ENCODE measurements around the gene B4GALT7.

Gene B4GALT7

DNA sequence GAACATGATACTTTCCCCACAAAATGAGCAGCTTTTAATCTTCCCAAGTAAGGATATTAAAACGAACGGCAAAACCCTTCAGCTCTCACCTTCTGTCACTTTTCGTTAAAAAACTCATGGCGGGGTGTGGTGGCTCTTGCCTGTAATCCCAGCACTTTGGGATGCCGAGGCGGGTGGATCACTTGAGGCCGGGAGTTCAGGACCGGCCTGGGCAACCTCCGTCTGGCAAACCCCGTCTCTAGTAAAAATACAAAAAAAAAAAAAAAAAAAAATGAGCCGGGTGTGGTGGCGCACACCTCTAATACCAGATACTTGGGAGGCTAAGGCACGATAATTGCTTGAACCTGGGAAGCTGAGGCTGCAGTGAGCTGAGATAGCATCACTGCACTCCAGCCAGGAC lies 7.0 kb upstream of the B4GALT7 start:
- no peak for DNase-seq (ENCODE audit: insufficient read length, low spot score)
- FAIRE-seq: no peak

DNA sequence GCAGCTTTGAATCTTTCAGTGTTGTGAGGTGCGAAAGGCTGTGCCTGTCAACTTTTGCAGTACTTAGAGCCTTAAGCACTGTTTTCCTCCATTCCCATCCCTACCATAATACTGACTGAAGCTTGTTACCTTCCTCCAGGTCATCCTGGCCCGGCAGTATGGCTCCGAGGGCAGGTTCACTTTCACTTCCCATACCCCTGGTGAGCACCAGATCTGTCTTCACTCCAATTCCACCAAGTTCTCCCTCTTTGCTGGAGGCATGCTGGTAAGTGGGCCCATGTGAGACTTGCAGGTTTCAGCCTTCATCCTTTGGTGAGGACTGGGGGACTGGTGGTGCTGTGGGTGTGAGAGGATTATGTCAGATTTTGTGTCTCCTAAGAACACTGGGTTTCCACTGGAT lies 6.4 kb upstream of the B4GALT7 start:
- FAIRE-seq (no peak), DNase-seq (ENCODE audit: insufficient read length, low spot score) (no peak)

DNA sequence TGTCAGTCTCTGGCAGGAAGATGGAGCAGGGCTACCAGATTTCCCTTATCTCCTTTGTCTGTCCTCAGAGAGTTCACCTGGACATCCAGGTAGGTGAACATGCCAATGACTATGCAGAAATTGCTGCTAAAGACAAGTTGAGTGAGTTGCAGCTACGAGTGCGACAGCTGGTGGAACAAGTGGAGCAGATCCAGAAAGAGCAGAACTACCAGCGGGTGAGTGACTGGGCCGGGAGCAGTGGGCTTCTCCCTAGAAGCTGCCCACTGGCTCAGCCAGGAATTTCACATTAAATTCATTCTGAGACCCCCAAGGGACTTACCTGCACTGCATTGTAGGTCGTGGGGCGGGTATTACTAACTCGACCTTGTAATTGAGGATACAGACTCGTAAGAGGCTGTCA lies 5.9 kb upstream of the B4GALT7 start:
- DNase-seq (ENCODE audit: insufficient read length, low spot score): no peak
- FAIRE-seq: no peak

DNA sequence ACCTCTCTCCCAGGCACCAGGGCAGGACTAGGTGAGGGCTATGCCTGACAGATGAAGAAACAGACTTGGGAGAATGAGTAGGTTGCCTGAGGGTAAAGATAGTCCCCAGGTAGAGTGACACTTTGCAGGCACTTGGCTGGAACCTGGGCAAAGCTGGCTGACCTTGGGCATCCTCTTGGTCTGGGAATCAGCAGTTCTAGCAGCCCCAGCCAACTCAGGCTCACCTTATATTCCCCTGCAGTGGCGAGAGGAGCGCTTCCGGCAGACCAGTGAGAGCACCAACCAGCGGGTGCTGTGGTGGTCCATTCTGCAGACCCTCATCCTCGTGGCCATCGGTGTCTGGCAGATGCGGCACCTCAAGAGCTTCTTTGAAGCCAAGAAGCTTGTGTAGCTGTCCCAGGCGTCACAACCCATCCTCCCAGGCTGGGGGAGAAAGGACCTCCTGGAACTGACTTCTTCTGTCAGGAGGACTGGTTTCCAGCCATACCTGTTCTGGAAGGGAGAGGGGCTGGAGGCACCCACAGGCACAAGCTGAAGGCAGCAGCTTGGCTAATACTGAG lies 4.8 kb upstream of the B4GALT7 start:
- FAIRE-seq: no peak
- no peak for DNase-seq (ENCODE audit: insufficient read length, low spot score)

DNA sequence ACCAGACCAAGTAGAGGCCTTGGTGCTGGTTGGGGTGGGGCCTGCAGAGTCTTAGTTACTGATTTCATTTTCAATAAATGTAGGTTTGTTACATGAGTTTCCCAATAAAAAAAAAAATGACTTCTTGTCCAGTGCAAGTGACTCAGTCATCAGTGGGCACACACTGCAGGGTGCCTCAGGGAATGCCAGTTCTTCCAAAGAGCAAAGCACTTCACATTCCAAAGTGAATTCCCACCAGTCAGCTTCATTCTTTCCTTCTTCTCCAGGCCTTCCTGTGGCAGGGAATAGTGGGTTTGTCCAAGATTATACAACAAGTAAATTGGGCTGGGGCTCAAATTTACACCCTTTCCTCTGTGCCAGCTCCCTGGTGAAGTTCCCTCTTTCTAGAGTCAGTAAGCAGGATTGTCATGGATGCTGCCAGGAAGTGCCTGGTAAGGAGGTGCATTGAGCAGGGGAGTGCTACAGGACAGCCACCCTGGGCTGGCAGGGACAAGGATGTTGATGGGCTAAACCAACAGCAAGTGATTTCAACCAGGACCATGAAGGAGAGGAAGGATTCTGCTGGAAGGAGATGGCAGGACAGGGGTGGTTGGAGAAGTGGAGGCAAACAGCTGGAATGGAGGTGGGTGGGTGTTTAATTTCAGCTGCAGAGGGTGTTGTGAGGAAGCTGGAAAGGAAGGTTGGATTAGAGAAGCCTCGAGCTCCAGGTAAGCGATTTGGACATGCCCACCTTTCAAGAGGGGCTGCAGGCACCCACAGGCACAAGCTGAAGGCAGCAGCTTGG lies 3.7 kb upstream of the B4GALT7 start:
- no peak for DNase-seq (ENCODE audit: insufficient read length, low spot score)
- FAIRE-seq: no peak

DNA sequence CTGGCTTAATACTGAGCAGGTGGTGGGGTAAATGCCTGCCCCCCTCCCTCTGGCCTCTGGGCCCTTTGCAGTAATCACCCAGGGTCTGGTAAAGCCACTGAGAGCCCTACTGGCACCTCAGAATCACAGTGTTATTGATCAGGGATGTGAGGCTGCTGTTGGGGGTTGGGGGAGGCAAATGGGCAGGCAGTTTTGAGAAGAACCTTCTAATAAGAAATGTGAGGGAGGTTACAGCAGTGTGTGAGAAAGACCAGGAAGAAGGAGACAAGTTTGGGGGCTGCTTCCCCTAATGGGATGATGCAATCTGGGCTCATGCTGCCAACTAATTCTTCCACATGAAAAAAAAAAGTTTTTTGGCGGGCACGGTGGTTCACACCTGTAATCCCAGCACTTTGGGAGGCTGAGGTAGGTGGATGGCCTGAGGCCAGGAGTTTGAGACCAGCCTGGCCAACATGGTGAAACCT lies 3.1 kb upstream of the B4GALT7 start:
- DNase-seq (ENCODE audit: insufficient read length, low spot score): no peak
- FAIRE-seq: no peak

DNA sequence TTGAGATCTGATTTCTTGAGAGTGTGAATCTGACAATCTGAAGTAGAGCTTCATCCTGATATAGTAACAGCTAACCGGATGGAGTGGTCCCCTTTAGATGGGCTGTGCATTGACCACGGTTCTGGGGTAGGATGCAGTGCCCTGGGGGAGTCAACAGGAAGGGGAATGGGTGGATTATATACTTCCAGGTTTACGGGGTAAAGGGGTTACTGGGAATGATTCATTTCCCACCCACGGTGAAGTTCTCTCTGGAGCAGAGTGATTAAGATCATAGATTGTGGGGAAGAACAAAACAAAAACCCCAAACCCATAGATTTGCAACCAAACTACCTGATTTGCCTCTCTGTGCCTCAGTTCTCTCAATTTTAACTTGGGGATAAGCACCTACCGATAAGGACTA lies 1.5 kb upstream of the B4GALT7 start:
- no peak for DNase-seq (ENCODE audit: insufficient read length, low spot score)
- FAIRE-seq: no peak

DNA sequence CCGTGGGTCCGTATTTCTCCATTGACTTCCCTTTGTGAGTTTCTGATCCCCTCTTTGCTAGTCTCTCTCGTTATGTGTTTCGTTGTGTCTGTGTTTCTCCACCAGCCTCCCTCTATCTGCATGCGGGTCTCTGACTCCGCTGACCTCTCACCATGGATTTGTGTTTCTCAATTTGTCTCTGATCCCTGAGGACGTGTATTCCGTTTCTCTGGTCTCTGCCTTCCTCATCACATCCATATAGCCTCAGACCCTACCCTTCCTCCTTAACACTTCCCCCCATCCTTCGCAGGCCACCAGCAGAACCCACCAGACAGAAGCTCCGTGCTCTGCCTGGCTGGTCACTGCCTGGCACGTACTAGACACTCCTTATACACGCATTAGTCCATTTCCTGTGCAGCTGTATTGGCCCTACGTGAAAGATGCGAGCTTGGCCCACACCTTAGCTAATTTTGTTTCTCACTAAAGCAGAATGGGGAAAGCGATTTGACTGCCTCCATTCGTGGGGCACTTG lies 631 bp downstream of the B4GALT7 start:
- FAIRE-seq: no peak

DNA sequence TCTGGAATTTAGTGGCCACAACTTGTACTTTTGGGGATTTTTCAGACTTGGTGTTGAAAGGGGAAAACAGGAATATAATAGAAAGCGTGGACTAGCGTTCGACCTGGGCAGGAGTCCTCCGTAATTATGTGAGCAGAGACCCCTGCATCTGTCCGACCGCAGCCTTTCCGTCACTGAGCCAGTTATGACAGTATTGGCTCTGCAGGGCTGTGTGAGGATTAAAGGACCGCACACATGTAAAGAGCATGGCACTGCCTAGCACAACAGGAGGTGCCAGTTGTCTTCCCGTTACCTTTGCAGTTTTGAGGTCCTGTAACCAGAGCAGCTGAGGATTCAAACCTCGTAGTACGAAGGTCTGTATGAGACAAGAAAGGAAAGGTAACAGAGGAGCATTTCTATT lies 1.2 kb downstream of the B4GALT7 start:
- DNase-seq (ENCODE audit: insufficient read length, low spot score) (no peak), FAIRE-seq (no peak)

More for the DNA sequence above, 631 bp downstream of the B4GALT7 start:
- DNase-seq (ENCODE audit: insufficient read length, low spot score): no peak

DNA sequence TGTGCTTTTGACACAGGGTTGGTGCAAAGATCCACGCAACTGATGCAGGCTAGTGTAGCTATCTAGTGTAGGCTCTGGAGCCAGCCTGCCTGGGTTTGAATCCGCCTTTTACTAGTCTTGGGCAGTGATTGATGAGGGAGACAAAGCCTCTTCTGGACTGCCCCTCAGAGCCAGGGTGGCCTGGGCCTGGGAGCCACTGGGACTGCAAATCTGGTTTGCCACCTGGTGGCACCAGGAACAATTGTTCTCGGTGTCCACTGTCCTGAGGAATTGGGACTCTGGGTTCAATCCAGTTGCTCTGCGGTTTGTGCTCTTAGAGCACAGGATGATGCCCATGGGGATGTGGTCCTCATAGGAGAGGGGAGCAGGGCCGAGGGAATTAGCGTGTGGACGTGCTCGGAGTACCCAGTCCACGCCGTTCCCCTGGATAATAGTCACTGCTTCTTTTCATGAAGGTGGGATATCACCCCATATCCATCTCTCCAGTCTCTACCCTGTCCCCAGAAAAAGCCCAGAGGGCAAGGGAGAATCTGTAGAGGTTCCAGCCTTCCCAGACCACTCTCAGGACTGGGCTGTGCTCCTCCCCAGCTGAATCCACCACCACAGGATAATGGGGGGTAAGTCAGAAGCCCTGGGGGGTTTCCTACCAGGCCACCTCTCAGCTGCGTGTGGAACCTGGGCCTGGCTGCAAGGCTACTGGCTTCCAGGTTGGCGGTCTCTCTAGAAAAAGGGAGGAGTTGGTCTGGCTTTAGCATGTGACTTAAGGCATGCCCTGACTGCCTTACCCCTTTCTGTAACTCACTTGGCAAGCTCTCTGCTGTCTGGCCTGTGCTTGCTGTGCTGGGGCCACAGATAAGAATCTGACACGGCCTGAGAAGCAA lies 1.9 kb downstream of the B4GALT7 start:
- no peak for FAIRE-seq
- DNase-seq (ENCODE audit: insufficient read length, low spot score): no peak

DNA sequence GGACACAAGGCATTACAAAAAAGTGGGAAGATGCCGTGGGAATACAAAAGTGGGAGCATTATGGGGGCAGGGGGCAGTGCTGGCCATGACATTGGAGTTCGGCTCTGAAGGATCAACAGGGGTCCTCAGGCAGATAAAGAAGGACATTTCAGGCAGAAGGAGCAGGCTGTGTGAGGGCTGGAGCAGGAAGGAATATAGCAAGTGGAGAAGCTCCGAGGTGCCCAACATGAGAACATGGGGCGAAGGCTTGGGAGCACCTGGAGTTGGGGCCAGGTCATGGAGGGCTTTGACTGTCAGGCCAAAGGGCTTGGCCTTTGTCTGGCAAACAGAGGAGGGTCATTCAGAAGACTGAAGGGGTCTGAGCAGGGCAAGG lies 2.5 kb downstream of the B4GALT7 start:
- DNase-seq (ENCODE audit: insufficient read length, low spot score) (no peak), FAIRE-seq (no peak)

DNA sequence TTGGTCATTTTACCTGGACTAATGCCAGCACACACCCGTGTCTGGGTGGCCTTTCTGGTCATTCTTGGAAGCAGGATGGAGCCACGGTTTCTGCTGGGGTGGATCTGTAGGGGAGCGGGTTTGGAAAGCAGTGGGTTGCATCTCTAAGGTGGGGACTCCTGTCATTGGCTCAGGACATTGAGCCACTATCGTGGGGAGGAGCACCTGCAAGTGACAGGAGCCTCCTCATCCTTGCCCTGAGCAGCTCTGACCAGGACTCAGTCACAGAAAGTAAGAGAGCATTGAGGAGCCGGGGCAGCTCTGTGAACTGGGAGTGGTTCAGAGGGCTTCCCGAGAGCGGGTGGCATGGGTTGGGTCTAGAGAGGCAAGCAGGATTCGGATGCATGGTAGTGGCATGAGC lies 3.7 kb downstream of the B4GALT7 start:
- DNase-seq (ENCODE audit: insufficient read length, low spot score) (no peak), FAIRE-seq (no peak)

DNA sequence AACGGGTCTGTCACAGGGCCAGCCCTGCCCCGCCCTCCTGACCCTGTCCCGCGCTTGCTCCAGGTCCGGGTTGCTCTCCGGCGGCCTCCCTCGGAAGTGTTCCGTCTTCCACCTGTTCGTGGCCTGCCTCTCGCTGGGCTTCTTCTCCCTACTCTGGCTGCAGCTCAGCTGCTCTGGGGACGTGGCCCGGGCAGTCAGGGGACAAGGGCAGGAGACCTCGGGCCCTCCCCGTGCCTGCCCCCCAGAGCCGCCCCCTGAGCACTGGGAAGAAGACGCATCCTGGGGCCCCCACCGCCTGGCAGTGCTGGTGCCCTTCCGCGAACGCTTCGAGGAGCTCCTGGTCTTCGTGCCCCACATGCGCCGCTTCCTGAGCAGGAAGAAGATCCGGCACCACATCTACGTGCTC lies 4.2 kb downstream of the B4GALT7 start:
- no peak for DNase-seq (ENCODE audit: insufficient read length, low spot score)
- no peak for FAIRE-seq

DNA sequence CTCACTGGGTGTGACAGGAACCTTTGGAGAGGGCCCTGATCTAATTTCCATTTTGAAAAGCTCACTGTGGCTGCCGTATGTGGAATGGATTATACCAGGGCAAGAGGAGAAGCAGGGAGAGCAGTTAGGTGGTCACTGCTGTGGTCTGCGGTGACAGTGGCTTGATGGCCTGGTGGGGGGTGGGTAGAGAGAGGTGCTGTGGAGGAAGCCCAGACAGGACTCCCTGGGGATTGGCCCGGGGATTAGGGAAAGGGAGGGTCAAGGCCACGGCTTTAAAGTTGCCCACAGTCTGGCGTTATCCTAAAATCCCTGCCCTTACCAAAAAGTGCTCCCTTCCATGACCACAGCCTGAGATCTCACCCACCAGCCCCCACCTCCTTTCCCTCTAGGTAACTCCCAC lies 4.7 kb downstream of the B4GALT7 start:
- FAIRE-seq: no peak

DNA sequence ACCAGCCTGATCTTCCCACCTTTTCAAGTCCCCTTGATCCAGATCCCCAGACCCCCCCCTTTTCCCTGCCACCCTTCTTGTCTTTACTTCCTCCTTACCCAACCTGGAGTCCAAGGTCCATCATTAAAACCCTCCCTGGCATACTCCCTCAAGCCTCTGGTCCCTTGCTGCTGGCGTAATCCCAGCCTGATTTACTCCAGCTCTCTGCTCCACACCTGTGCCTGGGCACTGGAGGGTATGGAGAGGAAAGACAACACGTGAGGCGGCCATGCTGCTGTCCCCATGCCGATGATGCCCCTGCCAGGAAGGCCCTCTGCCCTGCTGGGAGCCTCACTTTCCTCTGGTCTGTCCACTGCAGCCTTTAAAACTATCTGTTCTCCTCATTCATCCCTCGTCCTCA lies 5.1 kb downstream of the B4GALT7 start:
- no peak for FAIRE-seq
- no peak for DNase-seq (ENCODE audit: insufficient read length, low spot score)

More for the DNA sequence above, 4.7 kb downstream of the B4GALT7 start:
- no peak for DNase-seq (ENCODE audit: insufficient read length, low spot score)

DNA sequence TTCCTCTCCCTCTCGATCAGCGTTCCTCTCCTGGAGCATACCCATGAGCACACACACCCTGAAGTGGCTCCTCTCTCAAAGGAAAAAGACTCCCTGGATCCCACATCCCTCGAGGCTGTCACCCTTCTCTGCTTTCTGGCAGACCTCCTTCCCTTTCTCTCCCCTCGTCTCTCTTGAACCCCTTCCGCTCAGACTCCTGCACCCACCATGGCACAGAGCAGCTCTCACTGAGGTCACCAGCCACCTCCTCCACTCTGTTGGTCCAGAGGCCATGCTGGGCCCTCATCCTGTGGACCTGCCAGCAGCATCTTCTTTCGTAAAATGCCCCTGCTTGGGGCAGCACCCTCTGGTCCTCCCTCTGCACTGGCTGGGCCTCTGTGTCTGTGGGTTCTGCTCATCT lies 5.7 kb downstream of the B4GALT7 start:
- FAIRE-seq: no peak

DNA sequence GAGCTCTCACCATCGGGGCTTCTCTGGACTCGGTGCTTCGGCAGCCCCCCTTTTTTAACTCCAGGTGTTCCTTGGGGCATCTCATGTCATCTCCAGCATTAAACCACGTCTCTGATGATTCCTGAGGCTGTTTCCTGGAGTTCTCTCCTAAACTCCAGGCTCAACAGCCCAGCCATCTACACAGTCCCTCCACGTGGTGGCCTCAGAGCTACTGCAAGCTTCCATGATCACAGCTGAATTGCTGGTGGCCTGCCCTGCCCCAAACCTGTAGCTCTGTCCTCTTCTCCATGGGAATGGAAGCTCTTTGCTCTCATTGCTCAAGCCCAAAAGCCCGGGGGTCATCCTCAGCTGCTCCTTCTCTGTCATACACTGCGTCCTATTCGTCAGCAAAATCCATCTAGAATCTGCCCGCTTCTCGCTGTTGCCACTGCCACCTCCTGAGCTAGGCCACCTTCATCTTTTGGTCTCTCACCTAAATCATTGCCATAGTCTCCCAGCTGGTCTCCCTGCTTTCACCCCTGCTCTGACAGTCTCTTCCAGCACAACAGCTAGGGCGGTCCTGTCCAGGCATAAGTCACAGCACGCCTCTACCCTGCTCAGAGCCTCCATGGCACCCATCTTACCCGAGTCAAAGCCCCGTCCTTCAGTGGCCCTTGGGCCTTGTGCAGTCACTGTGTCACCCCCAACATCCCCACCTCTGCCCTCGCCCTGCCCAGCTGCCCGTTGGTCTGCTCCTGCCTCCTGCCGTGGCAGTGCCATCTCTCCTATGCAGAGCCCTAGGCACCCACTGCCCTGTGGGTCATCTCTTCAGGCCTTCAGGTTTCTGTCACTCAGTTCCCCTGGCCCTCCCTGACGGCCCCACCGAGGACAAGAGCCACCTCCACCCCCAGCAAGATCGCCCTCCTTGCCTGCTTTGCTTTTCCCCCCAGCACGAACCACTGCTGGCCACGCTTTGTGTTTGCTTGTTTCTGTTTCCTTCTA lies 6.4 kb downstream of the B4GALT7 start:
- FAIRE-seq: no peak

More for the DNA sequence above, 5.7 kb downstream of the B4GALT7 start:
- no peak for DNase-seq (ENCODE audit: insufficient read length, low spot score)

DNA sequence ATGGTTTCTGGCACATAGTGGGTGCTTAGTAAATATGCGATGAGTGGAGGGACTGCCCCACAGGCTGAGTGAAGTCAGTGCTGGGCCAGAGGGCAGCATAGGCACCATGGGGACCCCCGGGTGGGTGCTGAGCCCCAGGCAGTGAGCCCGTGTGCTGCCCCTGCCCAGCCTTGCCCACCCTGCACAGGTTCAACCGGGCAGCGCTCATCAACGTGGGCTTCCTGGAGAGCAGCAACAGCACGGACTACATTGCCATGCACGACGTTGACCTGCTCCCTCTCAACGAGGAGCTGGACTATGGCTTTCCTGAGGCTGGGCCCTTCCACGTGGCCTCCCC lies 7.2 kb downstream of the B4GALT7 start:
- FAIRE-seq (no peak), DNase-seq (ENCODE audit: insufficient read length, low spot score) (no peak)

More for the DNA sequence above, 6.4 kb downstream of the B4GALT7 start:
- DNase-seq (ENCODE audit: insufficient read length, low spot score): no peak

DNA sequence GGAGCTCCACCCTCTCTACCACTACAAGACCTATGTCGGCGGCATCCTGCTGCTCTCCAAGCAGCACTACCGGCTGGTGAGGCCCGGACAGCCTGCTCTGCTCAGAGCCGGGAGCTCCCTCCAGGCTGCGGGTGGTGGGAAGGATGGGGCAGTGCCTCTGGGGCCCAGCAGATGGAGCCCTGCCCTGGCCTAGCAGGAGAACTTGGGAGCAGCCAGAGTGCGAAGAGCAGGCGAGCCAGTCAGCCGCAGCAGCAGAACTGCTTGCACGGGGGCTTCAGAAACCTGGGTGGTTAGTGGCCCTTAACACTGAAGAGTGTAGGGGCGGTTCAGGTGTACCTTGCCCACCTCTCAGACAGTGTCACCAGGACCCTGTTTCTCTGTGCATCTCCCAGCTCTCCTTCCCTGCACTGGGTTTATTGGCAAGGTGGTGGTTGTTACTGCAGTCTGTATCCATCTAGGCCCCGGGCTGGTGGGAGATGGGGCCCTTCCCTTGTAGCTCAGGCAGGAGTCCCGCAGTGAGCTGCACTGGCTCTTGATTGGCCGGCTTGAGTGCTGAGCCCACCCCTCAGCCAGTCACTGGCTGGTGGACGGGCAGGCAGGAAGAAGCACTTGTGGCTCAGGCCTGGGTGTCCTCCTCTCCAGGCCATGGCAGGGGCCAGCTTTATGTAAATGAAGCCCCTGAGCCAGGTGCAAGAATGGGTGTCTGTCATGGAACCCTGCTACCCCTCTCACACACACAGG lies 7.7 kb downstream of the B4GALT7 start:
- peak; percentile 83 for DNase-seq (ENCODE audit: insufficient read length, low spot score)
- peak; percentile 57 for FAIRE-seq

Data from HTR-8/SVneo (cell line).